Heart right ventricle (tissue), 16 donors: Measurements from ENCODE around the gene RNF19B. TPM values are rescaled to one million over a fixed set of nuclear protein-coding genes. Genes with fewer than 3 reads are reported as not detected.

Source experiments
- ATAC-seq, 8 donors: fragments of 200-7000 bp; cut with Tn5 transposase; one replicate each; pipeline ENCODE4 v1.9.1; 2020; ENCODE audit warnings: mild to moderate bottlenecking in 8 of 8, moderate library complexity in 8 of 8, moderate number of reproducible peaks in 1 of 8
- DNase-seq, 2 donors: peaks; one replicate each; pipeline ENCODE4 v3.0.0-alpha.2; 2020
- H3K27ac ChIP-seq, 10 donors: fragments of 200-600 bp; sonication (generic) in 2 of 10; one replicate each; pipeline versions ENCODE4 v1.5.0 to v1.8.0; 2020 to 2022; ENCODE audit warnings: mild to moderate bottlenecking in 3 of 10
- H3K27me3 ChIP-seq, 7 donors: fragments of 200-600 bp; one replicate each; pipeline ENCODE4 v1.8.0; 2021 to 2022; ENCODE audit warnings: mild to moderate bottlenecking in 2 of 7
- H3K36me3 ChIP-seq, 9 donors: fragments of 200-600 bp; sonication (generic) in 1 of 9; one replicate each; pipeline versions ENCODE4 v1.5.0 to v1.8.0; 2020 to 2022; ENCODE audit warnings: mild to moderate bottlenecking in 2 of 9
- H3K4me1 ChIP-seq, 9 donors: fragments of 200-600 bp; sonication (generic) in 1 of 9; one replicate each; pipeline versions ENCODE4 v1.5.0 to v1.8.0; 2020 to 2022; ENCODE audit warnings: mild to moderate bottlenecking in 4 of 9
- H3K4me3 ChIP-seq, 10 donors: fragments of 200-600 bp; sonication (generic) in 2 of 10; one replicate each; pipeline versions ENCODE4 v1.5.0 to v1.8.0; 2020 to 2022; ENCODE audit warnings: mild to moderate bottlenecking in 7 of 10, moderate library complexity in 2 of 10
- H3K9me3 ChIP-seq, 11 donors: fragments of 200-600 bp in 10 of 11; sonication (generic) in 2 of 11; one replicate each; pipeline versions ENCODE4 v1.5.0 to v1.8.0; 2013 to 2022; ENCODE audit warnings: mild to moderate bottlenecking in 2 of 11, control low read depth in 1 of 11, moderate library complexity in 1 of 11
- WGBS, 2 donors: extraction: QIAGEN DNeasy Blood & Tissue Kit; methylation state at CpG; one replicate each; pipeline ENCODE4 v1.1.7; 2013; ENCODE audit warnings: inconsistent platforms in 1 of 2; 5-methylcytosine and 5-hydroxymethylcytosine counted together
- intact Hi-C, 10 donors: fragments of 100-400 bp; cut with DNase I; formaldehyde crosslinking; loops; one replicate each; pipeline versions ENCODE4 v1.11.1 to v1.14.2; 2022
- polyA plus RNA-seq, 2 donors: library from polyadenylated mRNA; stranded (reverse); fragments of 200-250 nt; gene quantifications; one replicate each; pipeline ENCODE4 v1.2.3, GENCODE V29; 2013
- total RNA-seq, 10 donors: library from RNA; stranded (reverse); fragmentation: NEBNext Ultra II Directional in 3 of 10; extraction: Animal tissue kit (Norgen Biotek cat#: 25700) in 3 of 10; gene quantifications; one replicate each; pipeline versions ENCODE4 v1.2.1 to v1.2.4, GENCODE V29; 2021 to 2023
- TF ChIP-seq, protein P1 (sequence below), 9 donors: fragments of 200-600 bp; sonication (generic) in 2 of 9; IDR thresholded peaks; one replicate each; pipeline versions ENCODE4 v1.5.0 to v1.8.0; 2021 to 2022; ENCODE audit warnings: antibody characterized with exemption in 9 of 9, mild to moderate bottlenecking in 5 of 9, moderate library complexity in 1 of 9
- donor health status: Arrhythmogenic right ventricular cardiomyopathy.
- donor health status: ischemic (EF 13 %, LVEDD 7.1; RV severe dilation, severe dysfunction).
- donor health status: healthy with polysubstance abuse.
- donor health status: DM: no; HTN: yes; CAD: no.
- donor health status: DM: no; HTN: no; CAD: no.
- donor health status: ischemic (EF 25% LVEDD 6.9; RV normal size, moderate dysfunction).
- donor health status: ischemic (EF 25% LVEDD 5.7; RV mildly dilated, moderate dysfunction).
- donor health status: healthy.
- donor health status: DM: yes; HTN: yes; CAD: no.
- donor health status: Ischemic cardiomyopathy.
- donor health status: ischemic (EF 35%, LVEDD 5.7; RV mildly dilated, moderate dysfunction).
- donor health status: nonischemic (EF 11% LVEDD 7.7; RV severe dilation, severe dysfunction).
- donor health status: DM: yes; HTN: yes; CAD: no.
- donor health status: PGD.
- donor health status: ischemic (EF 29% LVEDD 5.4; RV normal size, mild dysfunction).
- donor health status: nonischemic (EF 23%, LVEDD 6.1; RV moderate dilation, normal function).

Gene RNF19B
- total and polyA plus RNA-seq, 12 donors, result 1.1 to 36.9 (median 13.2) TPM

DNA sequence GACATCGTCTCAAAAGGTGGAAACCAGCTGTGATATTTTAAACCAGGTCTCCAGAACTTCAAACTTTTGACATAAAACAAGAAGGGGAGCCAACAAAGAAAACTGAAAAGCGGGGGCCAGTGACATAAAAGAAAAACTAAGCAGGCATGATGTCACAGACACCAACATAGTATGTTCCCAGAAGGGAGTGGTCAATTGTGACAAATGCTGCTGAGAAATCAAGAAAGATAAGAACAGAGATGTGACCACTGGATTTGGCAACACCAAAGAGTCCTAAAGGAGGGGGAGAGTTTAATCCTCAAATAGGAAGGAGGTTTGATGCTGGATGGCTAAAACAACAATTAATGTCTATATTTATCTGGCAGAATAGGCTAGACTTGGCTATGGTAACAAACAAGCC lies 2.3 kb upstream of the RNF19B start:
- no peak overlapping the region for H3K27ac ChIP-seq
- TF ChIP-seq, protein P1, sequence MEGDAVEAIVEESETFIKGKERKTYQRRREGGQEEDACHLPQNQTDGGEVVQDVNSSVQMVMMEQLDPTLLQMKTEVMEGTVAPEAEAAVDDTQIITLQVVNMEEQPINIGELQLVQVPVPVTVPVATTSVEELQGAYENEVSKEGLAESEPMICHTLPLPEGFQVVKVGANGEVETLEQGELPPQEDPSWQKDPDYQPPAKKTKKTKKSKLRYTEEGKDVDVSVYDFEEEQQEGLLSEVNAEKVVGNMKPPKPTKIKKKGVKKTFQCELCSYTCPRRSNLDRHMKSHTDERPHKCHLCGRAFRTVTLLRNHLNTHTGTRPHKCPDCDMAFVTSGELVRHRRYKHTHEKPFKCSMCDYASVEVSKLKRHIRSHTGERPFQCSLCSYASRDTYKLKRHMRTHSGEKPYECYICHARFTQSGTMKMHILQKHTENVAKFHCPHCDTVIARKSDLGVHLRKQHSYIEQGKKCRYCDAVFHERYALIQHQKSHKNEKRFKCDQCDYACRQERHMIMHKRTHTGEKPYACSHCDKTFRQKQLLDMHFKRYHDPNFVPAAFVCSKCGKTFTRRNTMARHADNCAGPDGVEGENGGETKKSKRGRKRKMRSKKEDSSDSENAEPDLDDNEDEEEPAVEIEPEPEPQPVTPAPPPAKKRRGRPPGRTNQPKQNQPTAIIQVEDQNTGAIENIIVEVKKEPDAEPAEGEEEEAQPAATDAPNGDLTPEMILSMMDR (IDR thresholded peaks at IDR 0.05), result no peak
- H3K9me3 ChIP-seq, result no peaks in the 10 kb centered on the region
- DNase-seq (no peak), ATAC-seq (no peak)
- H3K4me1 ChIP-seq, result peaks cover 0 to 23% (median 16%) of the 10 kb centered on the region in 9 donors
- H3K4me3 ChIP-seq, result no peak overlapping the region
- intact Hi-C loops, result loop anchor here in 2 of 10 donors (5.0 kb wide), 2 partner anchors 40 to 70 kb away; partner anchors contain the start of gene AK2 (in 1 of the 2)
- H3K36me3 ChIP-seq, result no peaks in the 10 kb centered on the region
- WGBS, 2 donors, result 81 to 88% methylated on average over 2 of the region's 2 CpGs
- peaks cover 0 to 11% (median 0%) of the 10 kb centered on the region in 7 donors for H3K27me3 ChIP-seq

DNA sequence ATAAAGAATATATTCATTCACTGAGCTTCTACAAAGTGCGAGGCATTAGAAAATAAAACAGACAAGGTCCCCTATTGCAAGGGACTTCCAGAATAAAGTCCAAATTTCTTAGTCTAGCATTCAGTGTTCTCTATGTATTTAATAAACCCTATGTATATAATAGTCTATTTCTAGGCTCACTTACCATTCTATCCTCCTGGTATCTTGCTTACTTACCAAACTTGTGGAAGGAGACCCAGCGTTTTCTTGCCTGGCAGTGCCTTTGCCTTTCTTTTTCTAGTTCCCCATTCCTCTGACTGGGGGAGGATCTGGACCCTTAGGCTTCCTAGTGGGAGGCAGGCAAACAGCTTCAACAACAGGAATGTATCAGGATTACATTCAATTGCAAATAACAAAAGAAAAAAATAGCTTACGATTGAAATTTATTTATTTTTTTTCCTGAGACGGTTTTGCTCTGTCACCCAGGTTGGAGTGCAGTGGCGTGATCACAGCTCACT lies 690 bp upstream of the RNF19B start:
- 70 to 75% methylated on average over 5 of the region's 5 CpGs for WGBS, 2 donors
- no peak for ATAC-seq
- intact Hi-C loops, result loop anchor here in 3 of 10 donors (2.0 to 5.0 kb wide), 4 partner anchors 24 to 72 kb away; partner anchors contain the start of gene AK2 (in 1 of the 3)

DNA sequence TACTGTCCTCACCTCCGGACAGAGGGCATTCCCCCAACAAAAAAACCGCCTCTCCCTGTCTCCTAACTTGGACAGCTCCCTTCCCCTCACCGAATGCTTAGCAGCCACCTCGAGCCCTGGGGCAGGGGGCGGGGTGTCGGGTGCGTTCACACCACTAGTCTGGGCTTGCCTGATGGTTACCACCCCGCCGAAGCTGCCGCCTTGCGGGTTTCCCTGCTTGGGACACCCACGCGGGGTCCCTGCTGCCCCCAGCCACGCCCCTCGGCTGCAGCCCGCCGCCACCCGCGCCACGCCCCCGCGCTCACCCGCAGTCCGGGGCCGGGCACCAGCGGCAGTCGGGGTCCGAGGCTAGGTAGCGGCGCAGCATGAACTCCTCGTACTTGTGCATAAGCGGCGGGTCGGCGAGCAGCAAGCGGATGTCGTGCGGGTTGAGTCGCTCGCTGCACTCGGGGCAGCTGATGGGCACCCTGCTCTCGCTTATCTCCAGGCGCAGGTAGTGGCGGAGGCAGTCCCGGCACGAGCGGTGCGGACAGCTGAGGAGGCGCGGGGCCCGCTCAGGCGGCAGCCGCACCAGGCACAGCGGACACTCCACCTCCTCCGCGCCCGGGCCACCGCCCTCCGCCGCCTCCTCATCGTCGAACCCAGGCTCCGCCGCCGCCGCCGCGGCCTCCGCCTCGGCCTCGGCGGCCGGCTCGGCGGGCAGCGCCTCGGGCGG lies 706 bp downstream of the RNF19B start:
- TF ChIP-seq, protein P1 (IDR thresholded peaks at IDR 0.05), result peak in 1 of 9 donors; percentile 9
- peak overlapping the region; percentile 52 to 98 (median 94) for H3K27ac ChIP-seq
- intact Hi-C loops, result loop anchor here in 5 of 10 donors (2.0 to 5.0 kb wide), 4 partner anchors 25 to 48 kb away; no protein-coding TSS in a partner anchor
- H3K36me3 ChIP-seq, result no peaks in the 10 kb centered on the region
- no peaks in the 10 kb centered on the region for H3K9me3 ChIP-seq
- 0% methylated on average over 55 to 78 of the region's 78 CpGs for WGBS, 2 donors
- ATAC-seq, result peak; percentile 19 to 57 (median 44)
- no peaks in the 10 kb centered on the region for H3K27me3 ChIP-seq
- H3K4me1 ChIP-seq, result peaks cover 0 to 49% (median 33%) of the 10 kb centered on the region in 9 donors
- peak overlapping the region; percentile 75 to 98 (median 94) for H3K4me3 ChIP-seq
- peak; percentile 50 to 53 for DNase-seq

More for the DNA sequence above, 690 bp upstream of the RNF19B start:
- Histone ChIP-seq H3K27me3 (no peaks in the 10 kb centered on the region), H3K27ac (peak overlapping the region; percentile 88 to 98 (median 94)), H3K9me3 (no peaks in the 10 kb centered on the region), H3K4me1 (peaks cover 0 to 39% (median 31%) of the 10 kb centered on the region in 9 donors), H3K4me3 (peak overlapping the region in 9 of 10 donors; percentile 75 to 98 (median 94)), H3K36me3 (no peaks in the 10 kb centered on the region)
- TF ChIP-seq, protein P1 (IDR thresholded peaks at IDR 0.05), result no peak
- no peak for DNase-seq

DNA sequence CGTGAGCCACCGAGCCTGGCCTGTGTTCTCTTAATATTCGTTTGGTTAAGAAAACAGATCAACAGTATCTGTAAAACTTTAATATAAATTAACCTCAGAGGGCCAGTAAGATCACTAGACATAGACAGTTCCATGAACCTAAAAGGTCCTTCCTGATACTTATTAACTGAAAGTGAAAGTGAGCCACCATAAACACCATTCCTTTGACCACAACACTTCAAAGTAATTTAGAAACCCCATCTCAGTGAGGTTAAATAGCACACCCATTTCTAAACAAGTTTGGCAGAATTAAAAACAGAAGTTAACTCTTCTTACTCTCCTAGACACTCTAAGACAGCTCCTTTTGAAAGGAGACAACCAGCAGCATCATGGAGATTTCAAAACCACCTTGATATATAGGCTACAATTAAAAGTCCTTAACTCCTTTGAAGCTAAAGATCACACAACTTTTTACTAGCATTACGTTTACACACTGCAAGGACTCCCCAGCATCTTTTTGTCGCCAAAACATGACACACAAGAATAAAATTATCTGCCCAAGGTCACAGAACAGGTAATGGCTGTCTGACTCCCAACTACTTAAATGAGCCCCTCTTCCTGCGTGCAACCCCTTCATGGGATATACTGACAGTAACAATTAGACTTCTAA lies 2.2 kb downstream of the RNF19B start:
- no peak for ATAC-seq
- intact Hi-C loops, result loop anchor here in 4 of 10 donors (5.0 kb wide), 2 partner anchors 35 to 50 kb away; no protein-coding TSS in a partner anchor
- 52 to 66% methylated on average over 6 of the region's 6 CpGs for WGBS, 2 donors
- Histone ChIP-seq H3K4me1 (peaks cover 0 to 64% (median 34%) of the 10 kb centered on the region in 9 donors), H3K36me3 (peaks cover 0 to 11% (median 0%) of the 10 kb centered on the region in 9 donors), H3K27me3 (no peaks in the 10 kb centered on the region), H3K4me3 (peak overlapping the region; percentile 75 to 98 (median 94)), H3K9me3 (no peaks in the 10 kb centered on the region), H3K27ac (peak overlapping the region in 4 of 10 donors; percentile 1 to 98 (median 26))
- no peak for DNase-seq
- TF ChIP-seq, protein P1 (IDR thresholded peaks at IDR 0.05), result no peak
